Measurements from ENCODE around the gene DTHD1.

- TF ChIP-seq EZH2 (IDR thresholded peaks at IDR 0.05; ENCODE audit: insufficient read depth, poor library complexity, severe bottlenecking) (no peak), EZH2phosphoT487 (IDR thresholded peaks at IDR 0.05; ENCODE audit: insufficient read depth, low read depth) (no peak)
Measured at GRCh38 chr4:36290641-36291040, 9.2 kb downstream of the DTHD1 start.
